Activated CD4-positive, alpha-beta T cell treated with anti-CD3 and anti-CD28 coated beads, Interleukin-2, amount 50 U/mL, for 48 hours (primary cell): ENCODE results near the gene GNG2.
A peak's percentile ranks its signal among the peaks of the same experiment; 100 is the strongest.

Source experiments
- DNase-seq, 2 experiments: peaks; one replicate each; pipeline ENCODE4 v3.0.0-alpha.2; 2020

The GNG2 gene

DNA sequence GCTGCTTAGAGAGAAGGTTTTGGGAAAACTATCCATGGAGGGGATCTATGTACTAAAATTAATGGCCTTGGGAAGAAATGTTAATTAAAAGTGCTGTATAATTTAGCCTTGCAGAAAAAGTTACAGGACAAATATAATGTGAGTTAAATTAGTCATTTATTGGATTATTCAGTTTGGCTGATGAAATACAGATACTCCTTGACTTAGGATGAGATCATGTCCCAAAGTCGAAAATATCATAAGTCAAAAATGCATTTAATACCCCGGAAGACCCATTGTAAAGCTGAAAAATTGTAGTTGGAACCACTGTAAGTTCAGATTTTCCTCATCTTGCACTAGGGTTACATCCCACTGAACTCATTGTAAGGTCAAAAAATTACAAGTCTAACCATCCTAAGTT, 138.7 kb downstream of the GNG2 start:
- no peak for DNase-seq

- DNase-seq, result no peak
These were observed 139.7 kb downstream of the GNG2 start for GRCh38 chr14:52000019-52000582.

DNA sequence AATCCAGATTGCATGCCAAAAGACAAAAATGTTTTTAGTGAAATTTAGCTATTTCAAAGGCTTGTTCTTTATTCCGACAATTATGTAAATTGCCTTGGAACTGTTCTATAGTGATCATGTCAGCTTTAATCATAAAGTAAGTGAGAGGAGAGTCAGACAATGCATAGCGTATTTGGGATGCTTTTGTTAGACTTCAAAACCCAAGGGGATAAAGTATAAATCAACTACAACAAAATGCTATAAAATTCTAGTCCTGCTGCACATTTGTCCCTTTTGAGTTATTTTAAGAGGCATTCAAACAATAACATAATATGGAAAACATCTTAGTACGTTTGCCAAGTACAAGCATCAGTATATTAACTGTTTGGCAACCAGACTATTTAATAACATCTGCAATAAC, 140.3 kb downstream of the GNG2 start:
- no peak for DNase-seq

- DNase-seq, result no peak
These were observed 142.1 kb downstream of the GNG2 start for GRCh38 chr14:52002542-52002941.

GRCh38 chr14:52003324-52003723, 142.9 kb downstream of the GNG2 start:
- no peak for DNase-seq

DNA sequence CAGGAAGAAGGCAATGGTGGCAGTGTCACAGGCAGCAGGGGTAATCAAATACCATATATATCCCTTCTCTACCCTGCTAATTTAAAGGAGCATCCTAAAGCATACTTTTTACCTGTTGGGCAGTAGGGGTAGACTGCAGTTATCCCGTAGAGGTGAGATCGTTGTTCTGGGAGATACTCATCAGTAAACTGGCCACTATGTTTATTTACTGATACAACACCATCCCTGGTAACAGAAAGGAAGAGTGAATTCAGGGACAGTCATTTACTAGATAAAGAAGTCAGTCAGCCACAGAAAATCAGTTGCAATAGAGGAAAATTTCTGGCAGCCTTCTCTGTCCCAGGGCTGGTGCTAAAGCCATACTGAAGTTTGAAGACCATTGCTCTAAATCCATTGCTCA, 145.2 kb downstream of the GNG2 start:
- no peak for DNase-seq

- DNase-seq, result no peak
These were observed 145.9 kb downstream of the GNG2 start for GRCh38 chr14:52006361-52006760.

DNA sequence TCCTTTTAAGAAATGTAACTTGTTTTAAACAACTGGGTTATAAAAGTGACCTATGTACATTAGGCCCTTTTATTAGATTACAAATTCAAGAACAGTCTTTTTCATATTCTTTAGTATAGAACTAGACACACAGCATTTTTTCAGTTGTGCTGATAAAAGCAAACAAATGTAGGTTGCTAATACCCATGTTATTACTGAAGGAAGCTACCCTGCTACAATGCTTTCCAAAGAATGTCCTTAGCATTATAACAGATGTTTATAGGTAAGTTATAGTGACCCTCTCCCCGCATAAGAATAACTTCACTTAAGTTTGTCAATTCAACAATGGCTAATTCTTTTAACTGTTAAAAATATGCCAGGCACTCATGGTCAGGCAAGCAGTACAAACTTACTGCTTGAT, 146.8 kb downstream of the GNG2 start:
- DNase-seq, result no peak

- DNase-seq, result no peak
These were observed 147.2 kb downstream of the GNG2 start for GRCh38 chr14:52007637-52008036.

DNA sequence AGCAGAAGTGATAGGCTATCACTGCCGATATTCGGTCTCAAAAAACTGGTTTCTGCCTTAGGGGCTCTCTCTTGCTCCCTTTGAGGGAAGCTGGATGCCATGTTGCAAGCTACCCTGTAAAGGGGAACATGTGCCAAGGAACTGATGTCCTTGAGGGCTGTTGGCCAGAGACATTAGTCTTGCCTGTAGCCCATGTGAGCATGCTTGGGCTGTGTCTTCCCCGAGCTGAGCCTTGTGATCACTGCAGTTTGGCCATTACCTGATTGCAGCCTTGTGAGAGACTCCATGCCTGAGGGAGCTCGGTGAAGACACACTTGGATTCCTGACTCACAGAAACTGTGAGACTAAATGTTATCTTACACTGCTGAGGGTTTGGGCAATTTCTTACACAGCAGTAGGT, 147.7 kb downstream of the GNG2 start:
- no peak for DNase-seq

GRCh38 chr14:52010173-52010693, 149.8 kb downstream of the GNG2 start:
- DNase-seq, result no peak

DNA sequence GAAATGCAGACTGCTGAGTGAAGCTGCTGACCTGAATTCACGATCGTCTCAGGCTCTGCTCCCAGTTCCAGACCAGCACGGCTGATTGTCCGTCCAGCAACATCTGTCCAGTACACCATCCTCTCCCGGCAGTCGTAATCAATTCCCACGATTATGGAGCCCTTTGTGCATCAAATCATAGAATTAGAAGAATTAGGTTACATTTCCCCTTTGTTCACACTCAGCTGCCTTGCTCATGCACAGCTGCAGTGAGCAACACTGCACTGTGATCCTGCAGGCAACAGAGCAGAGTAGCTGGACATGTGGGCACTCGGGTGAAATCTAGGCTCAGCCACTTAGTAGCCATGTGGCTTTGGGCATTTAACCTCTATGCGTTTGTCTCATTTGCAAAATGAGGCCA, 151.1 kb downstream of the GNG2 start:
- DNase-seq, result no peak

- no peak for DNase-seq
These were observed 152.2 kb downstream of the GNG2 start for GRCh38 chr14:52012635-52013034.

DNA sequence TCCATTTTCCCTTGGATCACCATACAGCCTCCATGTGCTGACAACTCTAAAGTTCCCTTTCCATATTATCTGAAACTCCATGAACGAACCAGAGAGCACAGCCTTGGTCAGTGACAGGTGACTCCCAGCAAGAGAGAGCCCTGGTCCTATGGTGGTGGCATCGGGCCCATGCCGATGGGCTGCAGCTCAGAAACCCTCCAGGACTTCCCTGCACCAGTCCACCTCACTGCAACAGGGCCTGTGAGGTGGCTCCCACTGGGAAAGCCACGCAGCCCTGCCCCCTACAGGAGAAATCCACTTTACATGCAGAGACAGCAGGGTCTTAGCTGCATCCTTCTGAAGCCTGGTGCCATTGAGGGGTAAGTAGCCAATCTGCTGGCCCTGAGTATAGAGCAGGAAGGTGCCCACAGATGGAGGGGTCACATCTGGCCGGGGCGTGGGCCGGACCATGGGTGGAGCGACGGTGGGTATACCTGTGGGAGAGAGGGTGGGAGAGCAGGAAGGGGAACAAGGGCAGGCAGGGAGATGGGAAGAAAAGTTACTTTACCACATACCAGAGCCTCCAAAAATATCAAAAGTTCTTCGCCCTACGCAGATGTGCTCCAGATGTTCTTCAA, 153.7 kb downstream of the GNG2 start:
- peak in 1 of 2 experiments; percentile 26 for DNase-seq

DNA sequence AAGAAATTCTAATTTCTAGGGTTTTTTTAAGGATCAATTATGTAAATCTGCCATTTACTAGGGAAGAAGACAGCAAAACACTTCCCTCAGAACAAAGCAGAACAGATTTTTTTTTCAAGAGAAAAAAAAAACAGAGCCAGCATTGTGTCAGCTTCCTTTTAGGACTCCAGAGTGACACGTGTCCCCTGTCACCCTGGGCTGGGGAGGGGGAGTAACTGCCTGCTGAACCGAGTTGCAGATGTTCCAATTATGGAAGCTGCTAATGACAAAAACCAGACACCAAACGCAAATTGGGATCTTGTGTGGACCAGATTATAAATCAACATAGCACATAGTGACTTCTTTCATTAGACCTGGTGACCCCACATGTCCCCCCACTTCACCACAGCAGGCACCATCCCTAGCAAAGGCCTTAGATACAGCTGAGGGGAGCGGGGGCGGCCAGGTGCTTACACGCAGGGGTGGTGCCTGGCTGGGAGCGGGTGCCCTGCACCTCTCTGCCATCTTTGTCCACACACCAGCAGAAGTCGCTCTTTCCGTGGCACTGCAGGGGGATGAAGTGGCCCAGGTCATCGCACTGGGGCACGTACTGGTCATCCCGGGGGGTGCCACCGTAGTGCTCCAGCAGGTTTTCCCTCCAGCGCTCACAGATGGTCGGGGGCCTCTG, 154.3 kb downstream of the GNG2 start:
- DNase-seq, result no peak

DNA sequence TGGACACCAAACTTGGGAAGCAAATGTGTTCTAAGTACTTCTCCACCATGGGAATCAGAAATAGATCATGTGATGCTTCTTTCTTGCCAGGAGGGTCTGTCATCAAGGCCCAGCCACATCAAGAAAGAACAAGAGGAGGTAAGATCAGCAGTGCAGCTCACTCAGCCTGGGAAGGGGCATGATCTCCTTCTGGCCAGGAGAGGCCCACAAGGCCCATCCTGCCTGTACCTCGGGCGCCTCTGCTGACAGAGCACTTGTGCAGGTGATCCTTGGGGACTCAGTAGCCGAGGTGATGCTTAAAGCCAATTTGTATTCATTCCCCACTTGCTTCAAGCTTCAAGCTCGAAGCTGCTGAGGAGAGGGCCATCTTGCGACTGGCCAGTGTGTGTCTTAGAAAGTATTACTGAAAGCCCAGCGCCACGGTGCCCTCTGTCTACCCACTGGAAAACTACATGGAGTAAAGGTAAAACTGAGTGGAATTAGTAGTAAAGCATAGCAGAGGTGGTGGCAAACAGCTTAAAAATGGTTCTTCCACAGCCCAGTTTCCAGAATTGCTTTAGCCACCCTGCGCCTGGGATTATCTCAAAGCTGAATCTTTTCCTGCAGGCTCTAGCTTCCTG, 155.1 kb downstream of the GNG2 start:
- no peak for DNase-seq

- no peak for DNase-seq
These were observed 157.8 kb downstream of the GNG2 start for GRCh38 chr14:52018252-52018651.

DNA sequence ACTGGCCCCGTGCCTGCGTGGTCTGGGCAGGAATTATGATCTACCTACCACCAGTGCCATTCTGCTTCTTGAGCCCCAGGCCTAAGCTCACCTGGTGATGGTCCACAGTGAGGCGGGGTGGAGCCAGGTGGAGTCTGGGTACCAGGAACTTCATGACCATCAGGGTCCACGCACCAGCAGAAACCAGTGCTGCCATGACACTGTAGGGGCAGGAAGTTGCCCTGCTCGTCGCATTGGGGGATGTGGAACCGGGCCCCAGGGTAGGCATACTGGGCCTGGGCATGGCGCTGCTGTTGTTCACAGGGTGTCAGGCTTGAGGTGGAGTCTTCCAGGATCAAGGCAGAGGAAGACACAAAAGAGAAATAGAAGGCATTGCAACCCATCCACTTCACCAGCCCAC, 158.6 kb downstream of the GNG2 start:
- no peak for DNase-seq
